Measurements from ENCODE around the gene ETNPPL.

DNA sequence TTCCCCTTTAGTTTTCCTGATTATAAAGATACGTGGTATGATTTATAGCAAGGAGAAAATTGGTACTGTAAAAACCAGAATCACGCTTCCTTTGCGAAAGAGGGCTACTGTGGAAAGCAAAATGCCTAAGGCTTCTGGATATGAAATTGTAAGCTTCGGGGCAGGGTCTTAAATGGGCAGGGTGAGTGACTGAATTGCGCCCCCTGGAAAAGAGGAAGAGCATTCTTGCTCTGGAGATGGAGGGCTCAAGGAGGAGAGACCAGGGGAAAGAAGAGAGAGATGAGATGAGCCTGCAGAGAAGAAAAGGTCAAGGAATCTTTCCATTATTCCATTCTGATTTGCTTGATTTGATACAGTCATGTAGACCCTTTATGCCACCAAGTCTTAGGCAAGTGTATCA, 13.1 kb upstream of the ETNPPL start:
- TF ChIP-seq, protein P1, sequence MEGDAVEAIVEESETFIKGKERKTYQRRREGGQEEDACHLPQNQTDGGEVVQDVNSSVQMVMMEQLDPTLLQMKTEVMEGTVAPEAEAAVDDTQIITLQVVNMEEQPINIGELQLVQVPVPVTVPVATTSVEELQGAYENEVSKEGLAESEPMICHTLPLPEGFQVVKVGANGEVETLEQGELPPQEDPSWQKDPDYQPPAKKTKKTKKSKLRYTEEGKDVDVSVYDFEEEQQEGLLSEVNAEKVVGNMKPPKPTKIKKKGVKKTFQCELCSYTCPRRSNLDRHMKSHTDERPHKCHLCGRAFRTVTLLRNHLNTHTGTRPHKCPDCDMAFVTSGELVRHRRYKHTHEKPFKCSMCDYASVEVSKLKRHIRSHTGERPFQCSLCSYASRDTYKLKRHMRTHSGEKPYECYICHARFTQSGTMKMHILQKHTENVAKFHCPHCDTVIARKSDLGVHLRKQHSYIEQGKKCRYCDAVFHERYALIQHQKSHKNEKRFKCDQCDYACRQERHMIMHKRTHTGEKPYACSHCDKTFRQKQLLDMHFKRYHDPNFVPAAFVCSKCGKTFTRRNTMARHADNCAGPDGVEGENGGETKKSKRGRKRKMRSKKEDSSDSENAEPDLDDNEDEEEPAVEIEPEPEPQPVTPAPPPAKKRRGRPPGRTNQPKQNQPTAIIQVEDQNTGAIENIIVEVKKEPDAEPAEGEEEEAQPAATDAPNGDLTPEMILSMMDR (IDR thresholded peaks at IDR 0.05): no peak
- no peak for TF ChIP-seq POLR2A (IDR thresholded peaks at IDR 0.05)
